Thoracic aorta (tissue), 2 donors: ENCODE results near the gene CLSTN3. TPM values are rescaled to one million over a fixed set of nuclear protein-coding genes. Genes with fewer than 3 reads are reported as not detected.

Experiments
- ATAC-seq: fragments of 150-250 bp; one replicate; pipeline ENCODE4 v1.8.0; 2017; ENCODE audit warnings: low read depth; ENCODE audit not compliant: insufficient number of reproducible peaks, low FRiP score
- DNase-seq: peaks from one replicate; pipeline ENCODE4 v3.0.0-alpha.2; 2020; ENCODE audit warnings: low spot score
- H3K27ac ChIP-seq, 2 donors: fragments of 200-600 bp; sonication (generic); 1 replicate in 1 of 2; 2 replicates in 1 of 2; pipeline ENCODE4 v1.5.1; 2016; ENCODE audit warnings: mild to moderate bottlenecking in 2 of 2, moderate library complexity in 2 of 2
- H3K27me3 ChIP-seq: fragments of 200-600 bp; sonication (generic); replicated peaks from 2 replicates; pipeline ENCODE4 v1.6.0; 2016; ENCODE audit warnings: mild to moderate bottlenecking; ENCODE audit not compliant: insufficient read depth
- H3K36me3 ChIP-seq: fragments of 200-600 bp; sonication (generic); one replicate; pipeline ENCODE4 v1.5.1; 2016
- H3K4me1 ChIP-seq, 2 donors: fragments of 200-600 bp; sonication (generic); 1 replicate in 1 of 2; 2 replicates in 1 of 2; pipeline versions ENCODE4 v1.5.1 to v1.6.0; 2016; ENCODE audit warnings: low read depth in 2 of 2, mild to moderate bottlenecking in 1 of 2; ENCODE audit not compliant: control insufficient read depth in 1 of 2
- H3K4me3 ChIP-seq: fragments of 200-600 bp; sonication (generic); 2 replicates; pipeline ENCODE4 v1.5.1; 2016; ENCODE audit warnings: mild to moderate bottlenecking
- H3K9me3 ChIP-seq: fragments of 200-600 bp; sonication (generic); 2 replicates; pipeline ENCODE4 v1.5.1; 2016
- total RNA-seq, 2 donors: library from RNA; depleted of rRNA; stranded (reverse); fragments of >200 nt; gene quantifications; one replicate each; pipeline versions ENCODE4 v1.1.0 to v1.2.3, GENCODE V29; 2016
- TF ChIP-seq, protein P1 (sequence below): fragments of 200-600 bp; sonication (generic); IDR thresholded peaks from one replicate; pipeline ENCODE4 v1.5.1; 2019; ENCODE audit warnings: antibody characterized with exemption

CLSTN3 gene
- total RNA-seq, 2 donors from 2014 or later = 27.2 to 28.9 TPM

- TF ChIP-seq, protein P1, sequence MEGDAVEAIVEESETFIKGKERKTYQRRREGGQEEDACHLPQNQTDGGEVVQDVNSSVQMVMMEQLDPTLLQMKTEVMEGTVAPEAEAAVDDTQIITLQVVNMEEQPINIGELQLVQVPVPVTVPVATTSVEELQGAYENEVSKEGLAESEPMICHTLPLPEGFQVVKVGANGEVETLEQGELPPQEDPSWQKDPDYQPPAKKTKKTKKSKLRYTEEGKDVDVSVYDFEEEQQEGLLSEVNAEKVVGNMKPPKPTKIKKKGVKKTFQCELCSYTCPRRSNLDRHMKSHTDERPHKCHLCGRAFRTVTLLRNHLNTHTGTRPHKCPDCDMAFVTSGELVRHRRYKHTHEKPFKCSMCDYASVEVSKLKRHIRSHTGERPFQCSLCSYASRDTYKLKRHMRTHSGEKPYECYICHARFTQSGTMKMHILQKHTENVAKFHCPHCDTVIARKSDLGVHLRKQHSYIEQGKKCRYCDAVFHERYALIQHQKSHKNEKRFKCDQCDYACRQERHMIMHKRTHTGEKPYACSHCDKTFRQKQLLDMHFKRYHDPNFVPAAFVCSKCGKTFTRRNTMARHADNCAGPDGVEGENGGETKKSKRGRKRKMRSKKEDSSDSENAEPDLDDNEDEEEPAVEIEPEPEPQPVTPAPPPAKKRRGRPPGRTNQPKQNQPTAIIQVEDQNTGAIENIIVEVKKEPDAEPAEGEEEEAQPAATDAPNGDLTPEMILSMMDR = no peak
- Histone ChIP-seq H3K9me3 (no peaks in the 10 kb centered on the region), H3K27me3 (no peaks in the 10 kb centered on the region), H3K27ac (no peak overlapping the region), H3K36me3 (peaks cover 2% of the 10 kb centered on the region), H3K4me1 (peaks cover 0 to 12% of the 10 kb centered on the region in 2 donors), H3K4me3 (no peak overlapping the region)
- no peak for ATAC-seq
- DNase-seq = no peak
Observed at GRCh38 chr12:7158781-7159609, 28.8 kb downstream of the CLSTN3 start.

GRCh38 chr12:7160183-7160582, 30.0 kb downstream of the CLSTN3 start:
- ATAC-seq (no peak), DNase-seq (no peak)
- no peak overlapping the region for H3K27ac ChIP-seq
- no peaks in the 10 kb centered on the region for H3K36me3 ChIP-seq
- H3K27me3 ChIP-seq = no peaks in the 10 kb centered on the region
- H3K4me1 ChIP-seq = peaks cover 0 to 12% of the 10 kb centered on the region in 2 donors
- TF ChIP-seq, protein P1 = no peak
- no peaks in the 10 kb centered on the region for H3K9me3 ChIP-seq
- no peak overlapping the region for H3K4me3 ChIP-seq

DNA sequence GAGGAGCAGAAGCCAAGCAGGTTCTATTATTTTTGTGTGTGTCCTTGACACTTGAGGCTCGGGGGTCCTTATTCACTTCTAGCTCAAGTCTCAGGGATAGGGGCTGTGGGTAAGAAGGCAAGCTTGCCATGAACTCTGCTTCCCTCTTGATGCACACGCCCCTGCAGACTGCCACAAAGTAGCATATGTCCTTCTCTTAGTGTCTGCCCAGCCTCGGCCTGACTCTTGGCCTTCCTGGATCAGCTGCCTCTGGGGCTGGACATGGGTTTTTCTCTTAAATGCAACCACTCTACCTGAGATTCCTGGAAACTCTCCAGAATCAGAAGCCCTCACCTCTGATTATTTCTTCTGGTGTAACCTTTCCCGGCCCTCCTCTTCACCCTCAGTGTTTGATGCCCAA, 31.2 kb downstream of the CLSTN3 start:
- no peak overlapping the region for H3K27ac ChIP-seq
- DNase-seq (no peak), ATAC-seq (no peak)
- no peaks in the 10 kb centered on the region for H3K36me3 ChIP-seq
- H3K27me3 ChIP-seq = no peaks in the 10 kb centered on the region
- TF ChIP-seq, protein P1 = no peak
- peaks cover 0 to 12% of the 10 kb centered on the region in 2 donors for H3K4me1 ChIP-seq
- no peak overlapping the region for H3K4me3 ChIP-seq
- H3K9me3 ChIP-seq = no peaks in the 10 kb centered on the region

- peaks cover 0 to 12% of the 10 kb centered on the region in 2 donors for H3K4me1 ChIP-seq
- ATAC-seq (no peak), DNase-seq (no peak)
- H3K4me3 ChIP-seq = no peak overlapping the region
- H3K36me3 ChIP-seq = no peaks in the 10 kb centered on the region
- no peaks in the 10 kb centered on the region for H3K27me3 ChIP-seq
- no peaks in the 10 kb centered on the region for H3K9me3 ChIP-seq
- no peak overlapping the region for H3K27ac ChIP-seq
- TF ChIP-seq, protein P1 = no peak
Observed at GRCh38 chr12:7161811-7162210, 31.6 kb downstream of the CLSTN3 start.

DNA sequence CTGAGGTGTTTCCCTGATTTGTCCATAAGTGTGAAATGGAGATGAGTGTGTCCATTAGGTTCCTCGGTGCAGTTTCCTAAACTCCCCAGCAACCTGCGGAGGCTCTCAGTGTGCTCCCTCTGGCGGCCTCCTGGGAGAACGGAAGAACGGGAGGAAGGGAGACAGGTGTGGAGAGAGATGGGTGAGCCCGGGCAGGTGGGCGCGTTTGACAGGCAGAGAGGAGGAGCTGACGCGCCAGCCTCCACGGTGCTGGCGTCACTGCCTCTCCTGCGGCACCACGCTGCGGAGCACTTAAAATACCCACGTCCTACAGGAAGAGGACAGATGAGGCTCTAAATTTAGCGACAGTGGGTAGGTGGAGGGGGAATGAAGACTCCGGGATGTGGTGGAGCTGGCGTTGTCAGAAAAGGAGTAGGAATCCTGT, 32.5 kb downstream of the CLSTN3 start:
- Histone ChIP-seq H3K27ac (no peak overlapping the region), H3K4me1 (peaks cover 0 to 12% of the 10 kb centered on the region in 2 donors), H3K27me3 (no peaks in the 10 kb centered on the region), H3K36me3 (no peaks in the 10 kb centered on the region), H3K9me3 (no peaks in the 10 kb centered on the region), H3K4me3 (no peak overlapping the region)
- no peak for ATAC-seq
- no peak for DNase-seq
- TF ChIP-seq, protein P1 = no peak
